HCT116 (cell line): ENCODE results near the gene RPL10A. TPM values are rescaled to one million over a fixed set of nuclear protein-coding genes. Genes with fewer than 3 reads are reported as not detected.

Experiments used
- ATAC-seq: fragments of 200-7000 bp; cut with Tn5 transposase; 2 replicates; pipeline ENCODE4 v1.9.1; 2020; ENCODE audit warnings: mild to moderate bottlenecking, moderate library complexity
- BruUV-seq: library from RNA; stranded (reverse); fragments of 400-500 nt; replicated peaks from 2 replicates; lab custom pipeline; 2021; lab: Mats Ljungman, UMichigan
- CTCF ChIA-PET: fragments of 300-600 bp; sonication (Branson Sonifier 250); formaldehyde crosslinking; loops from one replicate; lab custom pipeline; 2021; ENCODE audit warnings: antibody characterized with exemption; lab: Charles Lee
- POLR2A ChIA-PET: fragments of 300-600, 350-600 bp; sonication (Branson Sonifier 250); formaldehyde crosslinking; loops from one replicate; lab custom pipeline; 2021; ENCODE audit warnings: antibody characterized with exemption; lab: Charles Lee
- RAD21 ChIA-PET, 2 experiments: fragments of 300-600 bp; sonication (Branson Sonifier 250); formaldehyde crosslinking; loops; one replicate each; lab custom pipeline; 2023; ENCODE audit warnings: low total read pairs in 2 of 2; ENCODE audit not compliant: uncharacterized antibody in 2 of 2, unreplicated experiment in 2 of 2, low non-redundant PET in 1 of 2; lab: Charles Lee
- DNase-seq: peaks from one replicate; pipeline ENCODE4 v3.0.0-alpha.2; 2010; ENCODE audit warnings: low read depth, low spot score
- H2AFZ ChIP-seq: fragments of 200-600 bp; shearing (Covaris generic), sonication (generic); 2 replicates; pipeline ENCODE4 v1.6.1; 2017; ENCODE audit warnings: low read depth, mixed run types, mixed read lengths, antibody characterized with exemption, low read length; ENCODE audit not compliant: poor library complexity, severe bottlenecking
- H3K27ac ChIP-seq: 2 replicates; pipeline ENCODE4 v1.5.1; 2012; ENCODE audit warnings: low read depth, low read length
- H3K27me3 ChIP-seq: fragments of 200-600 bp; sonication (generic); 2 replicates; pipeline ENCODE4 v1.6.1; 2016; ENCODE audit warnings: mixed run types, low read length, mixed read lengths; ENCODE audit not compliant: insufficient read depth
- H3K36me3 ChIP-seq, 2 experiments: fragments of 200-500 bp in 1 of 2; fragments of 200-600 bp in 1 of 2; sonication (Bioruptor generic) in 1 of 2; sonication (generic) in 1 of 2; 2 replicates each; pipeline versions ENCODE4 v1.5.1 to v1.6.1; 2014 to 2016; ENCODE audit warnings: low read length in 2 of 2, inconsistent platforms in 1 of 2, mixed read lengths in 1 of 2, mixed run types in 1 of 2; ENCODE audit not compliant: insufficient read depth in 2 of 2, control insufficient read depth in 1 of 2
- H3K4me1 ChIP-seq, 2 experiments: fragments of 200-600 bp in 1 of 2; sonication (generic) in 1 of 2; 2 replicates each; pipeline versions ENCODE4 v1.5.1 to v1.6.1; 2012 to 2017; ENCODE audit warnings: low read length in 2 of 2, inconsistent platforms in 1 of 2, mild to moderate bottlenecking in 1 of 2, mixed read lengths in 1 of 2, mixed run types in 1 of 2, moderate library complexity in 1 of 2; ENCODE audit not compliant: insufficient read depth in 2 of 2, control insufficient read depth in 1 of 2
- H3K4me2 ChIP-seq: fragments of 200-600 bp; sonication (generic); 2 replicates; pipeline ENCODE4 v1.6.1; 2017; ENCODE audit warnings: mixed run types, low read length, mixed read lengths
- H3K4me3 ChIP-seq, 2 experiments: fragments of 200-600 bp in 1 of 2; sonication (generic) in 1 of 2; replicated peaks in 1 of 2; 2 replicates each; pipeline ENCODE4 v1.5.1; 2011 to 2016; ENCODE audit warnings: low read length in 2 of 2, control low read depth in 1 of 2, low read depth in 1 of 2, mild to moderate bottlenecking in 1 of 2, mixed read lengths in 1 of 2, mixed run types in 1 of 2
- H3K79me2 ChIP-seq: fragments of 200-600 bp; sonication (generic); 2 replicates; pipeline ENCODE4 v1.6.1; 2017; ENCODE audit warnings: mild to moderate bottlenecking, mixed run types, low read length, moderate library complexity, mixed read lengths; ENCODE audit not compliant: insufficient read depth
- H3K9ac ChIP-seq: fragments of 200-600 bp; sonication (generic); 2 replicates; pipeline ENCODE4 v1.6.1; 2016; ENCODE audit warnings: low read length, mixed read lengths
- H3K9me2 ChIP-seq: fragments of 200-600 bp; sonication (generic), shearing (Covaris generic); 2 replicates; pipeline ENCODE4 v1.6.1; 2017; ENCODE audit warnings: mixed run types, mild to moderate bottlenecking, moderate library complexity; ENCODE audit not compliant: insufficient read depth
- H3K9me3 ChIP-seq, 2 experiments: fragments of 200-500 bp in 1 of 2; fragments of 200-600 bp in 1 of 2; sonication (Bioruptor generic) in 1 of 2; sonication (generic) in 1 of 2; 2 replicates each; pipeline ENCODE4 v1.6.1; 2014 to 2017; ENCODE audit warnings: low read length in 2 of 2, mixed read lengths in 2 of 2, inconsistent platforms in 1 of 2, low read depth in 1 of 2, mild to moderate bottlenecking in 1 of 2, mixed run types in 1 of 2, moderate library complexity in 1 of 2; ENCODE audit not compliant: control insufficient read depth in 1 of 2, insufficient read depth in 1 of 2
- H4K20me1 ChIP-seq: fragments of 200-600 bp; sonication (generic), shearing (Covaris generic); 2 replicates; pipeline ENCODE4 v1.6.1; 2017; ENCODE audit warnings: mixed run types, mild to moderate bottlenecking, moderate library complexity; ENCODE audit not compliant: insufficient read depth
- CBX3 ChIP-seq: IDR thresholded peaks from 2 replicates; pipeline ENCODE4 v1.6.1; 2012; ENCODE audit warnings: low read depth
- EGR1 ChIP-seq: IDR thresholded peaks from 2 replicates; pipeline ENCODE4 v1.6.1; 2012; ENCODE audit warnings: low read depth
- ELF1 ChIP-seq: IDR thresholded peaks from 2 replicates; pipeline ENCODE4 v1.6.1; 2012; ENCODE audit warnings: low read depth, borderline replicate concordance
- EZH2 ChIP-seq: fragments of 200-600 bp; sonication (generic); IDR thresholded peaks from 2 replicates; pipeline ENCODE4 v1.6.1; 2017; ENCODE audit warnings: antibody characterized with exemption, mixed run types
- JUND ChIP-seq: IDR thresholded peaks from 2 replicates; pipeline ENCODE4 v1.6.1; 2012
- POLR2A ChIP-seq: IDR thresholded peaks from 2 replicates; pipeline ENCODE4 v1.7.0; 2011; ENCODE audit warnings: borderline replicate concordance; ENCODE audit not compliant: insufficient read depth, insufficient read length; ENCODE audit errors: extremely low read depth
- SP1 ChIP-seq: IDR thresholded peaks from 2 replicates; pipeline ENCODE4 v1.6.1; 2012; ENCODE audit warnings: low read depth
- SRF ChIP-seq: IDR thresholded peaks from 2 replicates; pipeline ENCODE4 v1.6.1; 2012; ENCODE audit warnings: low read depth
- TCF7L2 ChIP-seq: IDR thresholded peaks from 2 replicates; pipeline ENCODE4 v1.7.0; 2011; ENCODE audit warnings: borderline replicate concordance, inconsistent platforms; ENCODE audit not compliant: insufficient read depth, insufficient read length; ENCODE audit errors: extremely low read depth
- YY1 ChIP-seq: IDR thresholded peaks from 2 replicates; pipeline ENCODE4 v1.6.1; 2011; ENCODE audit warnings: low read length, low read depth, moderate library complexity, mild to moderate bottlenecking; ENCODE audit not compliant: insufficient replicate concordance; ENCODE audit errors: extremely low read depth
- ZNF274 ChIP-seq: fragments of 200-500 bp; sonication (Bioruptor generic); IDR thresholded peaks from 2 replicates; pipeline ENCODE4 v1.6.1; 2014; ENCODE audit warnings: mild to moderate bottlenecking, low read depth, low read length, inconsistent platforms
- intact Hi-C: fragments of 100-400 bp; cut with micrococcal nuclease; formaldehyde crosslinking; loops from 2 replicates; pipeline ENCODE4 v1.10.0; 2022
- total RNA-seq: library from RNA; stranded (reverse); gene quantifications from one replicate; pipeline ENCODE4 v1.2.1, GENCODE V29; 2021; ENCODE audit not compliant: unreplicated experiment
- TF ChIP-seq, protein P1 (sequence below), 3 experiments: fragments of 200-600 bp in 1 of 3; sonication (generic) in 1 of 3; IDR thresholded peaks in 2 of 3; conservative IDR thresholded peaks in 1 of 3; 2 replicates each; pipeline ENCODE4 v1.5.1; 2012 to 2017; ENCODE audit warnings: low read depth in 2 of 3, low read length in 2 of 3, antibody characterized with exemption in 1 of 3, borderline replicate concordance in 1 of 3, control low read depth in 1 of 3, mild to moderate bottlenecking in 1 of 3, mixed read lengths in 1 of 3, mixed run types in 1 of 3, moderate library complexity in 1 of 3; ENCODE audit not compliant: insufficient read depth in 1 of 3
- TF ChIP-seq, protein P2 (sequence below): IDR thresholded peaks from 2 replicates; pipeline ENCODE4 v1.6.1; 2011; ENCODE audit warnings: mild to moderate bottlenecking, low read length, moderate library complexity; ENCODE audit not compliant: insufficient replicate concordance; ENCODE audit errors: extremely low read depth

Gene RPL10A
- total RNA-seq, 1 experiment from 2014 or later, result 1,981 TPM

DNA sequence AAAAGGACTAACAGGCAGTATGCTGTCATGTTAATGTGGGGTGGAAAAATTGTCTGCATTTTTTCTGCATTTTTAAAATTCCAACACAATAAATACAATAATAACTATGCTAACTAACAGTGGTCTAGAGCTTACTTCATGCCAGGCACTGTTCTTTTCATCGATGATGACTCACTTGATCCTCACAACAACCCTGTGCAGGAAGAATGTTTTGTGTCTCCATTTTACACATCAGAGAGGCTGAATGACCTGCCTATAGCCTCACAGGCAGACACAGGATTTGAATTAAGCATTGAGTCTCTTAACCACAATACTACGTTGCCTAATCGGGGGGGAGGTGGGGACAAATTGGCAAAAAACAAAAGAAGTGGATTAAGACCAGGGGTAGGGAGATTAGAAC is 42.9 kb upstream of the RPL10A start:
- CTCF ChIA-PET, result no interaction called here
- no peak overlapping the region for H2AFZ ChIP-seq
- peaks cover 0 to 4% of the 10 kb centered on the region in 2 experiments; a peak in 1 of 4 replicates for H3K4me1 ChIP-seq
- peaks cover 0 to 14% of the 10 kb centered on the region in 2 experiments; a peak in 2 of 4 replicates for H3K9me3 ChIP-seq
- no peaks in the 10 kb centered on the region for H3K27me3 ChIP-seq
- H3K9ac ChIP-seq, result no peak overlapping the region
- DNase-seq (no peak), ATAC-seq (peak; percentile 26; the same call in 1 of the 2 replicates)
- H3K79me2 ChIP-seq, result no peaks in the 10 kb centered on the region
- no peaks in the 10 kb centered on the region for H3K9me2 ChIP-seq
- H3K27ac ChIP-seq, result no peak overlapping the region
- no peak overlapping the region for H3K4me2 ChIP-seq
- H3K4me3 ChIP-seq, result no peak overlapping the region
- TF ChIP-seq TCF7L2 (no peak), CBX3 (no peak), EGR1 (no peak), SP1 (no peak), ELF1 (no peak), YY1 (no peak), EZH2 (no peak), SRF (no peak), ZNF274 (no peak), POLR2A (no peak), JUND (no peak)
- TF ChIP-seq, protein P1, sequence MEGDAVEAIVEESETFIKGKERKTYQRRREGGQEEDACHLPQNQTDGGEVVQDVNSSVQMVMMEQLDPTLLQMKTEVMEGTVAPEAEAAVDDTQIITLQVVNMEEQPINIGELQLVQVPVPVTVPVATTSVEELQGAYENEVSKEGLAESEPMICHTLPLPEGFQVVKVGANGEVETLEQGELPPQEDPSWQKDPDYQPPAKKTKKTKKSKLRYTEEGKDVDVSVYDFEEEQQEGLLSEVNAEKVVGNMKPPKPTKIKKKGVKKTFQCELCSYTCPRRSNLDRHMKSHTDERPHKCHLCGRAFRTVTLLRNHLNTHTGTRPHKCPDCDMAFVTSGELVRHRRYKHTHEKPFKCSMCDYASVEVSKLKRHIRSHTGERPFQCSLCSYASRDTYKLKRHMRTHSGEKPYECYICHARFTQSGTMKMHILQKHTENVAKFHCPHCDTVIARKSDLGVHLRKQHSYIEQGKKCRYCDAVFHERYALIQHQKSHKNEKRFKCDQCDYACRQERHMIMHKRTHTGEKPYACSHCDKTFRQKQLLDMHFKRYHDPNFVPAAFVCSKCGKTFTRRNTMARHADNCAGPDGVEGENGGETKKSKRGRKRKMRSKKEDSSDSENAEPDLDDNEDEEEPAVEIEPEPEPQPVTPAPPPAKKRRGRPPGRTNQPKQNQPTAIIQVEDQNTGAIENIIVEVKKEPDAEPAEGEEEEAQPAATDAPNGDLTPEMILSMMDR (IDR thresholded peaks at IDR 0.05 in 2 of 3, conservative IDR thresholded peaks at IDR 0.05 in 1 of 3; ENCODE audit: borderline replicate concordance in 1 of 3, insufficient read depth in 1 of 3, low read depth in 2 of 3, low read length in 2 of 3), result no peak
- TF ChIP-seq, protein P2, sequence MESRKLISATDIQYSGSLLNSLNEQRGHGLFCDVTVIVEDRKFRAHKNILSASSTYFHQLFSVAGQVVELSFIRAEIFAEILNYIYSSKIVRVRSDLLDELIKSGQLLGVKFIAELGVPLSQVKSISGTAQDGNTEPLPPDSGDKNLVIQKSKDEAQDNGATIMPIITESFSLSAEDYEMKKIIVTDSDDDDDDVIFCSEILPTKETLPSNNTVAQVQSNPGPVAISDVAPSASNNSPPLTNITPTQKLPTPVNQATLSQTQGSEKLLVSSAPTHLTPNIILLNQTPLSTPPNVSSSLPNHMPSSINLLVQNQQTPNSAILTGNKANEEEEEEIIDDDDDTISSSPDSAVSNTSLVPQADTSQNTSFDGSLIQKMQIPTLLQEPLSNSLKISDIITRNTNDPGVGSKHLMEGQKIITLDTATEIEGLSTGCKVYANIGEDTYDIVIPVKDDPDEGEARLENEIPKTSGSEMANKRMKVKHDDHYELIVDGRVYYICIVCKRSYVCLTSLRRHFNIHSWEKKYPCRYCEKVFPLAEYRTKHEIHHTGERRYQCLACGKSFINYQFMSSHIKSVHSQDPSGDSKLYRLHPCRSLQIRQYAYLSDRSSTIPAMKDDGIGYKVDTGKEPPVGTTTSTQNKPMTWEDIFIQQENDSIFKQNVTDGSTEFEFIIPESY, result no peak
- POLR2A ChIA-PET, result no interaction called here
- H3K36me3 ChIP-seq, result peaks cover 8 to 19% of the 10 kb centered on the region in 2 experiments; a peak in 3 of 4 replicates
- intact Hi-C loops, result no loop called here
- no peaks in the 10 kb centered on the region for H4K20me1 ChIP-seq
- BruUV-seq, result no TSS peak
- RAD21 ChIA-PET, result no interaction called here
